ENCODE data around the gene KANK2. TPM values are rescaled to one million over a fixed set of nuclear protein-coding genes. Genes with fewer than 3 reads are reported as not detected.

KANK2 gene
- total RNA-seq, 1 experiment from 2014 or later, result 35.1 TPM

GRCh38 chr19:11190501-11190900 is 6.8 kb downstream of the KANK2 start:
- Mint-ChIP-seq H3K36me3 (peaks cover 14% of the 10 kb centered on the region; the same call in 1 of the 2 replicates), H3K9me3 (no peaks in the 10 kb centered on the region), H3K4me1 (peaks cover 1% of the 10 kb centered on the region), H3K27me3 (ENCODE audit: low read depth) (no peaks in the 10 kb centered on the region), H3K27ac (peak overlapping the region; percentile 49), H3K4me3 (no peak overlapping the region)
- POLR2A ChIA-PET, result no interaction called here
- ATAC-seq, result no peak
- no peak for DNase-seq (ENCODE audit: low spot score)
- no peak for TF ChIP-seq ESRRA (CRISPR knock-in tag; IDR thresholded peaks at IDR 0.05; ENCODE audit: borderline replicate concordance)
- no peak for TF ChIP-seq JAZF1 (CRISPR knock-in tag; IDR thresholded peaks at IDR 0.05)
- no peak for TF ChIP-seq ZBTB21 (CRISPR knock-in tag; IDR thresholded peaks at IDR 0.05; ENCODE audit: borderline replicate concordance)
- TF ChIP-seq E2F5 (CRISPR knock-in tag; IDR thresholded peaks at IDR 0.05), result no peak
- TF ChIP-seq ATF3 (CRISPR knock-in tag; conservative IDR thresholded peaks at IDR 0.05), result no peak
- no peak for TF ChIP-seq FOXP1 (CRISPR knock-in tag; IDR thresholded peaks at IDR 0.05; ENCODE audit: borderline replicate concordance)
- no peak for TF ChIP-seq MXD4 (CRISPR knock-in tag; IDR thresholded peaks at IDR 0.05; ENCODE audit: borderline replicate concordance)
- TF ChIP-seq ZNF416 (CRISPR knock-in tag; IDR thresholded peaks at IDR 0.05), result no peak
- TF ChIP-seq MYBL2 (CRISPR knock-in tag; IDR thresholded peaks at IDR 0.05), result no peak
- CTCF ChIA-PET, result interaction anchor here (1.0 to 2.0 kb wide), 2 partner anchors 13 to 65 kb away, joined by 3 to 5 read pairs; no protein-coding TSS in a partner anchor

GRCh38 chr19:11187441-11187840 is 9.9 kb downstream of the KANK2 start:
- TF ChIP-seq ZNF138 (CRISPR knock-in tag; conservative IDR thresholded peaks at IDR 0.05) (no peak), ZNF281 (CRISPR knock-in tag; IDR thresholded peaks at IDR 0.05) (no peak), HMGXB4 (CRISPR knock-in tag; IDR thresholded peaks at IDR 0.05) (no peak), AR (CRISPR knock-in tag; IDR thresholded peaks at IDR 0.05) (no peak), EMX1 (CRISPR knock-in tag; IDR thresholded peaks at IDR 0.05) (no peak), NFYB (CRISPR knock-in tag; conservative IDR thresholded peaks at IDR 0.05; ENCODE audit: low read depth) (no peak), MXD4 (CRISPR knock-in tag; IDR thresholded peaks at IDR 0.05; ENCODE audit: borderline replicate concordance) (no peak)
- no peak for DNase-seq (ENCODE audit: low spot score)
- no peak overlapping the region for H3K27ac Mint-ChIP-seq
- ATAC-seq, result no peak
- peaks cover 14% of the 10 kb centered on the region; the same call in 1 of the 2 replicates for H3K36me3 Mint-ChIP-seq
- POLR2A ChIA-PET, result no interaction called here
- no peak overlapping the region for H3K4me3 Mint-ChIP-seq
- CTCF ChIA-PET, result interaction anchor here (0.7 kb wide), 1 partner anchor 106 kb away, joined by 3 read pairs; no protein-coding TSS in a partner anchor
- H3K9me3 Mint-ChIP-seq, result peaks cover 5% of the 10 kb centered on the region; the same call in 1 of the 2 replicates
- no peaks in the 10 kb centered on the region; the same call in 1 of the 2 replicates for H3K4me1 Mint-ChIP-seq
- H3K27me3 Mint-ChIP-seq (ENCODE audit: low read depth), result no peaks in the 10 kb centered on the region
